Measurements from ENCODE around the gene ACP3.
"Not testable (repeated sequence)": the region's sequence is repeated elsewhere in the genome, so short reads cannot be mapped to it uniquely, and the experiment has no call there.

The ACP3 gene

DNA sequence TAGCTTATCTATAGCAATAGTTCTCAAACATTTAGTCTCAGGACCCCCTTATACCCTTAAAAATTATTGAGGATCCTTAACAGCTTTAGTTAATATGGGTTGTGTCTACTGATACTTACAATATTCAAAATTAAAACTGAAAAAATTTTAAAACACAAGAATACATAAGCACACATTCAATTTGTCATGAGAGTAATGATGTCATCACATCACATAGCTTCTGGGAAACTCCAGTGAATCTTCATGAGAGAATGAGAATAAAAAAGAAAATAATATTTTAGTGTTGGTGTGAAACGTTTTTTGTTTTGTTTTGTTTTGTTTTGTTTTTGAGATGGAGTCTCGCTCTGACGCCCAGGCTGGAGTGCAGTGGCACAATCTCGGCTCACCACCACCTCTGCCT, 25.2 kb upstream of the ACP3 start:
- TF ChIP-seq, protein P1, sequence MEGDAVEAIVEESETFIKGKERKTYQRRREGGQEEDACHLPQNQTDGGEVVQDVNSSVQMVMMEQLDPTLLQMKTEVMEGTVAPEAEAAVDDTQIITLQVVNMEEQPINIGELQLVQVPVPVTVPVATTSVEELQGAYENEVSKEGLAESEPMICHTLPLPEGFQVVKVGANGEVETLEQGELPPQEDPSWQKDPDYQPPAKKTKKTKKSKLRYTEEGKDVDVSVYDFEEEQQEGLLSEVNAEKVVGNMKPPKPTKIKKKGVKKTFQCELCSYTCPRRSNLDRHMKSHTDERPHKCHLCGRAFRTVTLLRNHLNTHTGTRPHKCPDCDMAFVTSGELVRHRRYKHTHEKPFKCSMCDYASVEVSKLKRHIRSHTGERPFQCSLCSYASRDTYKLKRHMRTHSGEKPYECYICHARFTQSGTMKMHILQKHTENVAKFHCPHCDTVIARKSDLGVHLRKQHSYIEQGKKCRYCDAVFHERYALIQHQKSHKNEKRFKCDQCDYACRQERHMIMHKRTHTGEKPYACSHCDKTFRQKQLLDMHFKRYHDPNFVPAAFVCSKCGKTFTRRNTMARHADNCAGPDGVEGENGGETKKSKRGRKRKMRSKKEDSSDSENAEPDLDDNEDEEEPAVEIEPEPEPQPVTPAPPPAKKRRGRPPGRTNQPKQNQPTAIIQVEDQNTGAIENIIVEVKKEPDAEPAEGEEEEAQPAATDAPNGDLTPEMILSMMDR (IDR thresholded peaks at IDR 0.05; ENCODE audit: low read length, missing control alignments) = no peak
- no peak overlapping the region for H3K4me3 ChIP-seq (replicated peaks; ENCODE audit: low read depth, low read length)
- DNase-seq (ENCODE audit: low read depth) = no peak

DNA sequence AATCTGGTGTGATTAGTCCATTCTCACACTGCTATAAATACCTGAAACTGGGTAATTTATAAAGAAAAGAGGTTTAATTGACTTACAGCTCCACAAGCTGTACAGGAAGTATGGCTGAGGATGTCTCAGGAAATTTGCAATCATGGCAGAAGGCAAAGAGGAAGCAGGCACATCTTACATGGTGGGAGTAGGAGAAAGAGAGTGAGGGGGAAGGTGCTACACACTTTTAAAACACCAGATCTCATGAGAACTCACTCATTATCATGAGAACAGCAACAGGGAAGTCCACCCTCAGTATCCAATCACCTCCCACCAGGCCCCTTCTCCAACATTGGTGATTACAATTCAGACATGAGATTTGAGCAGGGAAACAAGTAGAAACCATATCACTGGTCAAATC, 24.0 kb upstream of the ACP3 start:
- H3K4me3 ChIP-seq (replicated peaks; ENCODE audit: low read depth, low read length) = no peak overlapping the region
- DNase-seq (ENCODE audit: low read depth) = no peak
- TF ChIP-seq, protein P1 (IDR thresholded peaks at IDR 0.05; ENCODE audit: low read length, missing control alignments) = no peak

DNA sequence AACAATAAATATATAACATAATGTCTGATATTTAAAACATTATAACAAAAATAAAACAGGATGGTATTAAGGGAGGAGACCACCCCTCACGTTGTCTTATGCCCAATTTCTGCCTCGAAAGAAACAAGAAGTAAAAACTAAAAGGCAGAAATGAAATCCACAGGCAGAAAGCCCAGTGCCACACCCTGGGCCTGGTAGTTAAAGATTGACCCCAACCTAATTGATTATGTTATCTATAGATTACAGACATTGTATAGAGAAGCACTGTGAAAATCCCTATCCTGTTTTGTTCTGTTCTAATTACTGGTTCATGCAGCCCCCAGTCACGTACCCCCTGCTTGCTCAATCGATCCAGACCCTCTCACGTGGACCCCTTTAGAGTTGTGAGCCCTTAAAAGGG, 22.3 kb upstream of the ACP3 start:
- TF ChIP-seq, protein P1 (IDR thresholded peaks at IDR 0.05; ENCODE audit: low read length, missing control alignments) = no peak
- no peak overlapping the region for H3K4me3 ChIP-seq (replicated peaks; ENCODE audit: low read depth, low read length)
- no peak for DNase-seq (ENCODE audit: low read depth)

DNA sequence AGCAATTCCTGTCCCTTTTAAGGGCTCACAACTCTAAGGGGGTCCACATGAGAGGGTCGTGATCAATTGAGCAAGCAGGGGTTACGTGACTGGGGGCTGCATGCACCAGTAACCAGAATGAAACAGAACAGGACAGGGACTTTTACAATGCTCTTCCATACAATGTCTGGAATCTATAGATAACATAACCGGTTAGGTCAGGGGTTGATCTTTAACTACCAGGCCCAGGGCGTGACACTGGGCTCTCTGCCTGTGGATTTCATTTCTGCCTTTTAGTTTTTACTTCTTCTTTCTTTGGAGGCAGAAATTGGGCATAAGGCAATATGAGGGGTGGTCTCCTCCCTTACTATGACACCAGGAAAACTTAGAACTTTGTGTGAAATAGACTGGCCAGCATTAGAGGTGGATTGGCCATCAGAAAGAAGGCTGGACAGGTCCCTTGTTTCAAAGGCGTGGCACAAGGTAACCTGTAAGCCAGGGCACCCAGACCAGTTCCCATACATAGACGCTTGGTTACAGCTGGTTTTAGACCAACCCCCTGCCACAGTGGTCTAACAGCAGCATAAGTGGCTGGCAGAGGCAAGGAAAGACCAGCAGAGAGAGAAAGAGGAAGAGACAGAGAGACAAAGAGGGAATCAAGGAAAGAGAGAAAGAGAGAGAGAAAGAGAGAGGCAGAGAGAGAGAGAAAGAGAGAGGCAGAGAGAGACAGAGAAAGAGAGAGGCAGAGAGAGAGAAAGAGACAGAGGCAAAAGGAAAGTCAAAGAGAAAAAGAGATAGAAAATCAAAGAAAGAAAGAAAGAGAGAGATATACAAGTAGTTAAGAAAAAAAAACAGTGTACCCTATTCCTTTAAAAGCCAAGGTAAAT, 13.6 kb upstream of the ACP3 start:
- H3K4me3 ChIP-seq (replicated peaks; ENCODE audit: low read depth, low read length) = not testable (repeated sequence)

DNA sequence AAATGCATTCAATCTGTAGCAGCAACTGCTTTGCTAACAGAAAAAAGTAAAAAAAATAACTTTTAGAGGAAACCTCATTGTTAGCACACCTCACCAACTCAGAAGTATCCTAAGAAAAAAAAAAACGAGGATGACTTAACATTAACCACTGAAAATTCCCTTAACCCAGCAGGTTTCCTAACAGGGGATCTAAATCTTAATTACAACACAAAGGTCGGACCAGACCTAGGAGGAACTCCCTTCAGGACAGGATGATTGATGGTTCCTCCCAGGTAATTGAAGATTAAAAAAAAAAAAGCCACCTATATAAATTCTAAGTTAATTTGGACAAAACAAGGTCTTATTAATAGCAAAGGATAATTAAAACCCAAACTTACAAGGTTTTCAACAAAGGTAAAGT, 12.9 kb upstream of the ACP3 start:
- not testable (repeated sequence) for DNase-seq (ENCODE audit: low read depth); H3K4me3 ChIP-seq (replicated peaks; ENCODE audit: low read depth, low read length)

More for the DNA sequence above, 13.6 kb upstream of the ACP3 start:
- DNase-seq (ENCODE audit: low read depth) = not testable (repeated sequence)

DNA sequence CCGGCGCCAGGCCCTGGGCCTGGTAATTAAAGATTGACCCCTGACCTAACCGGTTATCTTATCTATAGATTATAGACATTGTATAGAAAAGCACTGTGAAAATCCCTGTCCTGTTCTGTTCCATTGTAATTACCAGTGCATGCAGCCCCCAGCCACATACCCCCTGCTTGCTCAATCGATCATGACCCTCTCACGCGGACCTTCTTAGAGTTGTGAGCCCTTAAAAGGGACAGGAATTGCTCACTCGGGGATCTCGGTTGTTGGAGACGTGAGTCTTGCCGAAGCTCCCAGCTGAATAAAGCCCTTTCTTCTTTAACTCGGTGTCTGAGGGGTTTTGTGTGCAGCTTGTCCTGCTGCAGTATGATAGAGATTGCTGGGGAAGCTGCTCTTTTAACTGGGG, 7.2 kb upstream of the ACP3 start:
- DNase-seq (ENCODE audit: low read depth); H3K4me3 ChIP-seq (replicated peaks; ENCODE audit: low read depth, low read length): not testable (repeated sequence)

DNA sequence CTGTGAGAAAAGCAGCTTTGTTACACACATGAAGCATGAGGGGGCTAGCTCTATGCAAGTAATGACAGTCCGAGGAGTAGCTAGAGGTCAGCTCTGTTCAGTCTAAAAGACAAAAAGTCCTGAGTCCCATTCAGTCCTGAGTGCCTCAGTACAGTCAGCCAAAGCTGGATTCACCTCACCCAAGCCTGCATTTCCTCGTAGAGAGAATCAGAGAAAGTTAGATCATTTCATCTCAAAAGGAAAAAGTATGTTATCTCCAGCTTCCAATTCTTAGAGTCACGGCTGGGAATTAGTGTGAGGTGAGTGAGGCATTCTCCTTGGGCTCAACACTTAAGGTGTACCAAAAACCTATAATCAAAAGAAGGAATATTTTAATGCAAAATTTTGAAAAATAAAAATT, 5.9 kb upstream of the ACP3 start:
- DNase-seq (ENCODE audit: low read depth) = no peak
- TF ChIP-seq, protein P1 (IDR thresholded peaks at IDR 0.05; ENCODE audit: low read length, missing control alignments) = no peak
- no peak overlapping the region for H3K4me3 ChIP-seq (replicated peaks; ENCODE audit: low read depth, low read length)

DNA sequence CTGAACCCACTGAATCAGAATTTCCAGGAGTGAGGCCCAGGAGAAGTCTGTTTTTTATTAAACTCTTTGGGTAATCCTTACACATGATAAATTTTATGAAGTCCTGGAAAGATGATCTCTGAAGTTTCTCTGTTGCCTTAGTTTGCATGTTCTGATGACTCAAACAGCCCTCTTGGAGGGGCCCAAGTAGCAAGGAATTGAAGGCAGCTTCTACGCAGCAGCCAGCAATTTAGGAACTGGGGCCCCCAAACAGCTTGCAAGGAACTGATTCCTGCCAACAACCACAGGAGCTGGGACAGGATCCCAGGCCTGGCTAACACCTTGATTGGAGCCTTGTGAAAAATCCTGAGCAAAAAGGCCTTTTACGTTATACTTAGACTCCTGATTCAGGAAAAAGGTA, 5.4 kb upstream of the ACP3 start:
- H3K4me3 ChIP-seq (replicated peaks; ENCODE audit: low read depth, low read length) = no peak overlapping the region
- TF ChIP-seq, protein P1 (IDR thresholded peaks at IDR 0.05; ENCODE audit: low read length, missing control alignments) = no peak
- DNase-seq (ENCODE audit: low read depth) = peak; percentile 45

All from fibroblast of pulmonary artery (primary cell).